ENCODE data around the gene VANGL1.
"Not testable (repeated sequence)": the region's sequence is repeated elsewhere in the genome, so short reads cannot be mapped to it uniquely, and the experiment has no call there.

VANGL1 gene

DNA sequence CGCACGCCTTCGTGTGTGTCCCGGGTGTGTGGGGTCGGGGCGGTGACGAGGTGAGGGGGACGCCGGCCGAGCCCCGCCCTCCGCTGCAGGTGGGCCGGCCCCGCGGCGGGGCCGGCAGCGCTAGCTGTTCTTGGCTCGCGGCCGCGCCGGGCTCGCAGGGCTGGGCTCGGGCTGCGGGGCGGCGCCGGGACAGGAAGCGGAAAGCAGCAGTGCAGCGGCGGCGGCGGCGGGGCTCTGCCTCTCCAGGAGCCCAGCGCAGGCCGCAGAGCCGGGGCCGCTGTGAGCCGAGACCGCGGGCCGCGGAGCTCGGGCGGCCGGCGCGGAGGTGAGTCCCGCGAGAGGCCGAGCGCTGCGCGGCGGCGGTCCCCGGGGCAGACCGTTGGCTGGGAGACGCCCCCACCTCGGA is at the start of gene VANGL1:
Gene VANGL1, plus strand, starts transcription at position 209 of the 406 bp plus-strand sequence. CDS start 9,444 bp downstream, outside the sequence.
- peak; percentile 22 to 52 for DNase-seq

DNA sequence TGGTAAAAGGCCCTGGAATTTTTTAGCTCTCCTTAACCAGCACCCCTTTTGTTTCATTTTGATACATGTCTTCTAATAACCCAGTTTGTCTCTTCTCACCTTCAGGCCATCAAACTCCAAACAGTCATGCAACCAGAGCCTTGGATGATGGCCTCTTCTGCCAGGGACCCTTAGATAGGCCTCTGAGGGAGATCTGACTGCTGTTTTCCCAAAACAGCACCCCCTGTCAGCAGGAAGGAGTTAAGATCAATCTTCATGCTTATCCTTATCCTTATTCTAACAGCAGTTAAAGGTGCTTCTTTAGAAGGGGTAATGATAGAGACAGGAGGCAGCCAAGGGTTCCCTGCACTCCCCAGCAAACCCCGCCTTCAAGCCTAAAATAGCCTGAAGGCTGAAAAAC is 49.5 kb upstream of the VANGL1 start:
- no peak for DNase-seq

DNA sequence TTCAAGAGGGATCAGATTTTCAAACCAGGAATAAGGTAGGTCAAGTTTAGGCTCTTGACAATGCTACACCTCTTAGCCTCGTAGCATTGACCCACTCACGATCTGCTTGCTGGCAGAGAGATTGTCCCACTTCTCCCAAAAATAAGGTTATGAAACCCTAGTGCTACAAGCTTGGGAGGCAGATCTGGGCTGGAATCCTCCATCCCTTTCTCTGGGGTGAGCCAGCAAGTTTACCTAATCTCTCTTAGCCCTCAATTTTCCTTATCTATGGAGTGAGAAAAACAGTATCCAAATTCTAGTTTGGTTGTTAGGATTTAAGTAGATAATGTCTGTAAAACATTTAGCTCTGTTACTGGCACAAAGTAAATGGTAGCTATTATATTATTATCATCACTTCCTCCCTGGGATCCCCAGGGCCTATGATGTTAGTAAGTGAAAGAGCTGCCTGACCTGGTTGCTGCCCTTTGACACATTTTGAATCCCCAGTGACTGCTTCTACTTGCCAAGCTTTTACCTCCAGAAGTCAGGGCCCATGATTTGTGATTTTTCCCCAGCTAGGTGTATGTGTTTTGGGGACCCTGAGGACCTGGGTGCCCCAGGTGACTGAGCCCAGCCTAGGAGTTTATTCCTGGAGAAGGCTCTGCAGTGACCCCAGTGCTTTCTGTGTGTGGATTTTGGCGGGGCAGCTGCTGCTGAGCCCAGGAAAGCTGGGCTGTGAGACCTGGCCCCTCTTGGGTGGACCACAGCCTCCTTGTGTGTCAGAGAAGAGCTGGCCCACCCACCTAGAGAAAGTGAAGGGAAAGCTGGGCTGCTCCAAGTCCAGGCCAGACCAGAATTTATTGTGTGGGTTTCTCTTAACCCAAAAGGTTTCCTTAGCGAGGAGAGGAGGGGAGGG is 48.2 kb upstream of the VANGL1 start:
- DNase-seq: no peak

DNA sequence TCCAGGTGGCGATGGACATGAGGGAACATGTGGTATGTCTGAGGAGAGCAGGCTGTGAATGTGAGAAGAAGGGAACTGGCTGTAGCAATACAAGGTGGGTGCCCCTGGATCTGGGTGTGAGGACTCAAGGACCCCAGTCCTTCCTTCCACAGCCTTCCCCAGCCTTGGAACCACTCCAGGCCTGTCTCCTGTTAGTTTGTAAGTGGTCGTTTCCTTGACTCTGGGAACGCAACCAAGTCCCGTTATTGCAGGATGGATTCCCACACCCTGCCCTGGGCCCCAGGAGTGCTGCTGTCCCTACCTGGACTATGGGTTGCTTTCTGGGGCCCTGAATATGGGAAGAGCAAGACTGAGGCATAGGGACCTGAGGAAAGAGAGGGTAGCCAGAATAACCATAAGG is 47.2 kb upstream of the VANGL1 start:
- DNase-seq: no peak

DNA sequence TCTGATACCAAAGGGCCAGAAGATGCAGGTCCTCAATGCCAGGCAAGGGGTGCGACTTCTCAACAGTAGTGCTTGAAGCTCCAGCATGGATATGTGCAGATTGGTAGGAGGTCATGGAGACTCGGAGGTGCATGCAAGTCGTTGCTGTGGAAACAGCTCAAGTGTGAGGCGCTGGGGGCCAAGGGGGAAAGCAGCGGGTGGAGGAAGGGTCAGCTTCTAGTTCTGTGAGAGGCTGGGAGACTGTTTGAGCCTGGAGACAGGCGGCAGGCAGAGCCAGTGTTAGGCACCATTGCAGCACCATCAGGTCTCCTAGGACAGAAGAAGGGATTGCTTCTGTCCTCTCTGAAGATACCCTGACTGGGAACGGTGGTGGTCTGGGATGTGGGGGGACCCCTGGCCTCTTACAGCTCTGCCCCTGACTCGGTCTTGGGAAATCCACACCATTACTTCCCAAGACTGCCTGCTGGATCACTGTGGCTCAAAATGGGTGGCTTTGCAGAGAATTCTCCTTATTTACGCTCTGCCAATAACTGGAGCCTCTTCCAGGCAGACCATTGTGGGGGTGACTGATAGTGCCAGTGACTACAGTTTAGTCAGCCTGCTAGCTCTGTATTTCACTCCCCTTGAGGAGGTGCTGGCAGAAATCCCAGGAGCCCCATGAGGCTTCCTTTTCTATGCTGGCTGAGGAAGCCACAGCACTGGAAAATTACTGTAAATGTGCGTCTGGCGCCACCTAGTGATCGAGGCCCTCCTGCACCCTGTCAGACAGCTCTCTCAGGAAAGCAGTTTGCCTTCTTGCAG is 46.3 kb upstream of the VANGL1 start:
- peak; percentile 39 to 87 for DNase-seq

DNA sequence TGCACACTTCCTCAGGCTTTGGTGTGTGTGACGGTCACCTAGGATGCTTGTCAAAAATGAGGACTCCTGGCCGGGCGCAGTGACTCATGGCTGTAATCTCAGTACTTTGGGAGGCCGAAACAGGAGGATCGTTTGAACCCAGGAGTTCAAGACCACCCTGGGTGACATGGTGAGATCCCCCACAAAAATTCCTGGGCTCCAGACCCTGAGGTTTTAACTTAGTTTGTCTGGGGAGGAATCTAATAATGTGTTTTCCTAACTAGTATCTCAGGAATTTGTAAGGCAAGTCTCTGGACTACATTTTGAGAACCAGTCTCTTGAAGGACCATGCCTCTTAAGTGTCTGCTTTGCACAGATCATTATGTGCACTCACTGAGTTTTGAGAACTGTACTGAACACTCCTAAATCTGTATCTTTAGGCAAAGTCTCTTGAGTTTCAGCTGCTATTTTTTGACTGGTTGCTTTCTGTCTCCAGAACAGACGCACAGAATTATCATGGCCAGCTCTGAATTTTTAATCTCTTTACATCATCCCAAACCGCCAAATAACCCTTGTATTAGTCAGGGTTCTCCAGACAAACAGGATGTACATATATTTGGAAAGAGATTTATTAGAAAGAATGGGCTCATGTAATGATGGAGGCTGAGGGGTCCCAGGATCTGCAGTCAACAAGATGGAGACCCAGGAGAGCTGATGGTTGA is 45.5 kb upstream of the VANGL1 start:
- DNase-seq: no peak

GRCh38 chr1:115604508-115604907 is 37.3 kb upstream of the VANGL1 start:
- DNase-seq: no peak

- DNase-seq: no peak
These were observed 35.5 kb upstream of the VANGL1 start for GRCh38 chr1:115606305-115606704.

GRCh38 chr1:115609021-115609420 is 32.7 kb upstream of the VANGL1 start:
- no peak for DNase-seq

GRCh38 chr1:115613767-115614166 is 28.0 kb upstream of the VANGL1 start:
- DNase-seq: no peak

DNA sequence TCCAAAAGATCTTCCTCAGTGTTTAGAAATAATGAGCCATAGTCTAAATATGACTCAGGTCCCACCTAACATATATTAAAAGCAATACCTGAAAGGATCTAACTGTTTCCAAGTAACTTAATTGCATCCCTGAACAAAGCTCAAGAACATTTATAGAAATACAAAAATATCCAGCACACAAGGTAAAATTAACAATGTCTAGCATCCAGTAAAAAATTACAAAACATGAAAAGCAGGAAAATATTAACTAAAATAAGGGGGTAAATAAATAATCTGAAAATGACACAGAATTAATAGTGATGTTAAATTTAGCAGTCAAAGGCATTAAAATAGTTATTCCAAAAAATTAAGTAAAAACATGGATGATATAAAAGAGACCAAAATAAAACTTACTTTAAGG is 21.3 kb upstream of the VANGL1 start:
- no peak for DNase-seq

- DNase-seq: no peak
These were observed 20.8 kb upstream of the VANGL1 start for GRCh38 chr1:115620950-115621349.

DNA sequence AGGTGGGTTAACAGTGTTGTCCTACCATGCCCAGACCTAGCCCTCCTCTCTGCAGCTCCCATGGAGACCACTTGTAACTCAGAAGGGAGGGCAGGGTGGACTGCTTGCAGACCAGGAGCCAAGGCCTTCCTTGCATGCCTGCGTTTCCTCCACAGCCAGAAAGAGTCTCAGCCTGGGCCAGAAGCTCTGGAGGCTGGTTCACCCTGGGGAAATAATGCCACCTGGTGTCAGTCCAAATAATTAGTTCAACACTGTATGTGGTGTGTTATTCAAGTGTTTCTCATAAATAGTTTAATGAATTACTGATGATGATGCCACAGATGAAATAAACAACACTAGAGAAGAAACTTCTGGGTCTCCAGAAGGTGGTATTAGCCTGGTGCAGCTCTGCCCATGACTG is 16.9 kb upstream of the VANGL1 start:
- no peak for DNase-seq

- DNase-seq: no peak
These were observed 11.4 kb upstream of the VANGL1 start for GRCh38 chr1:115630342-115630741.

GRCh38 chr1:115632251-115633026 is 9.3 kb upstream of the VANGL1 start:
- no peak for DNase-seq

GRCh38 chr1:115633606-115634005 is 8.2 kb upstream of the VANGL1 start:
- not testable (repeated sequence) for DNase-seq

- DNase-seq: not testable (repeated sequence)
These were observed 4.5 kb upstream of the VANGL1 start for GRCh38 chr1:115637247-115637646.

DNA sequence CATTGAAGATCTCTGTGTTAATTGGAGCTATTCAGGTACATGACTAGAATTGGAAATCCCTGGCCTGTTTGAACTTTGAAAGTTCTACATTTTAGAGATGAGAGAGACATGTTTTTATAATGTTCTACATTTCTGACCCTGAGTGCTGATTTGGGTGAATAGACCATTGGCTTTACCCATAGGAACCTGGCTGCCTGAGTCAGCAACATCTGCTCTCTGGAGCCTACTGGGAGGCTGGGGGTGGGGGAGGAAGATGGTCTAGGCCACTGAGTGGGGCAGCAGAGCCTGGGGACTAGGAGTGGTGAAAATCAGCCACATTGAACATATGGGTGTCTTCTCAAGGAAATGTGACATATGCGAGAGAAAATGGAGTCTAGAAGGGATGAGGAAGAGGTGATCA is 1.4 kb upstream of the VANGL1 start:
- no peak for DNase-seq

- peak in 1 of 2 donors; percentile 27 for DNase-seq
These were observed 650 bp downstream of the VANGL1 start for GRCh38 chr1:115642168-115643072.

GRCh38 chr1:115643225-115643624 is 1.5 kb downstream of the VANGL1 start:
- no peak for DNase-seq

DNA sequence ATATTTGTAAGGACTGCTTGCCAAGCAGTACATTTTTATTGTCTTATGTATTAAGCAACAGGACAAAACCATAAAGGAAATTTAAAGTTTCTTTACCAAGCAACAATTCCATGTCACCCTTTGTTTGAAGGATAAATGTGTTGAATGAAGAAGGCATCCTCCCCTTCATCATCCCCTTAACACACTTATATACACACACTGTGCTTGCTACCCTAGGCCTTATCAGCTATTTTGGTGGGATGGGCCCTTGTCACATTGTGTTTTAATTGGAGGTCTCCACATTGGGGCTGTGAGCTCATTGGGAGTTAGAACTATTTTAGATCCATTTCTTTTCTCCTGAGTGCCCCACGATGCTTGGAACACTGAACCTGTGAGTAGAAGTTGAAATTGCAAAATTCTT is 1.9 kb downstream of the VANGL1 start:
- DNase-seq: no peak
